Body of pancreas (tissue), 4 donors: ENCODE data around the gene PCK2. TPM values are rescaled to one million over a fixed set of nuclear protein-coding genes. Genes with fewer than 3 reads are reported as not detected.
A peak's percentile ranks its signal among the peaks of the same experiment; 100 is the strongest.

Source experiments
- ATAC-seq: fragments of 150-250 bp; one replicate; pipeline ENCODE4 v1.9.1; 2016
- DNase-seq, 4 donors: peaks; one replicate each; pipeline ENCODE4 v3.0.0-alpha.2; 2019
- H3K27ac ChIP-seq, 4 donors: fragments of 200-600 bp; sonication (generic); 1 replicate in 3 of 4; 2 replicates in 1 of 4; pipeline versions ENCODE4 v1.5.1 to v1.6.1; 2016 to 2019; ENCODE audit warnings: mild to moderate bottlenecking in 1 of 4, mixed read lengths in 1 of 4, moderate library complexity in 1 of 4
- H3K27me3 ChIP-seq, 2 donors: fragments of 200-600 bp; sonication (generic); one replicate each; pipeline ENCODE4 v1.6.0; 2016; ENCODE audit warnings: mild to moderate bottlenecking in 1 of 2
- H3K36me3 ChIP-seq, 2 donors: fragments of 200-600 bp; sonication (generic); replicated peaks in 1 of 2; 2 replicates each; pipeline ENCODE4 v1.5.1; 2016; ENCODE audit warnings: low read depth in 2 of 2; ENCODE audit not compliant: insufficient read depth in 1 of 2
- H3K4me1 ChIP-seq: fragments of 200-600 bp; sonication (generic); one replicate; pipeline ENCODE4 v1.6.0; 2016
- H3K4me3 ChIP-seq, 2 donors: fragments of 200-600 bp; sonication (generic); 1 replicate in 1 of 2; 2 replicates in 1 of 2; pipeline ENCODE4 v1.5.1; 2016 to 2019
- H3K9me3 ChIP-seq, 3 donors: fragments of 200-600 bp; sonication (generic); 1 replicate in 2 of 3; 2 replicates in 1 of 3; pipeline ENCODE4 v1.5.1; 2016
- CTCF ChIP-seq, 7 experiments: fragments of 450-650 bp in 4 of 7; fragments of 200-600 bp in 3 of 7; sonication (generic) in 3 of 7; IDR thresholded peaks; one replicate each; pipeline ENCODE4 v1.5.1; 2016 to 2019; ENCODE audit warnings: antibody characterized with exemption in 7 of 7
- POLR2A ChIP-seq, 3 donors: fragments of 450-650 bp; IDR thresholded peaks; one replicate each; pipeline ENCODE4 v1.6.1; 2016; ENCODE audit warnings: antibody characterized with exemption in 3 of 3, mild to moderate bottlenecking in 2 of 3
- WGBS, 2 donors: methylation state at CpG; one replicate each; pipeline ENCODE4 v1.1.5; 2017; 5-methylcytosine and 5-hydroxymethylcytosine counted together
- intact Hi-C: fragments of 100-400 bp; cut with DNase I; formaldehyde crosslinking; loops from one replicate; pipeline ENCODE4 v1.15.1; 2023
- total RNA-seq, 2 donors: library from RNA; depleted of rRNA; stranded (reverse); fragments of >200 nt; gene quantifications; one replicate each; pipeline ENCODE4 v1.1.0, GENCODE V29; 2016

The PCK2 gene
- total RNA-seq, 2 donors from 2014 or later: 20.4 to 29.8 TPM

- intact Hi-C loops: no loop called here
- H3K4me3 ChIP-seq: no peak overlapping the region
- peaks cover 30% of the 10 kb centered on the region for H3K4me1 ChIP-seq
- ATAC-seq (no peak), DNase-seq (no peak)
- no peaks in the 10 kb centered on the region for H3K9me3 ChIP-seq
- TF ChIP-seq POLR2A (IDR thresholded peaks at IDR 0.05) (no peak), CTCF (IDR thresholded peaks at IDR 0.05) (no peak)
- no peaks in the 10 kb centered on the region for H3K36me3 ChIP-seq
- H3K27ac ChIP-seq: no peak overlapping the region
- no peaks in the 10 kb centered on the region for H3K27me3 ChIP-seq
- 73 to 91% methylated on average over 2 to 11 of the region's 15 CpGs for WGBS, 2 donors
These were observed 29.3 kb upstream of the PCK2 start for GRCh38 chr14:24064856-24065255.

GRCh38 chr14:24065408-24065807, 28.7 kb upstream of the PCK2 start:
- ATAC-seq: no peak
- H3K27me3 ChIP-seq: no peaks in the 10 kb centered on the region
- WGBS, 2 donors: 70 to 74% methylated on average over 8 of the region's 8 CpGs
- peaks cover 30% of the 10 kb centered on the region for H3K4me1 ChIP-seq
- H3K4me3 ChIP-seq: no peak overlapping the region
- H3K9me3 ChIP-seq: no peaks in the 10 kb centered on the region
- TF ChIP-seq CTCF (IDR thresholded peaks at IDR 0.05): no peak
- TF ChIP-seq POLR2A (IDR thresholded peaks at IDR 0.05): no peak
- H3K36me3 ChIP-seq: no peaks in the 10 kb centered on the region
- no peak overlapping the region for H3K27ac ChIP-seq
- intact Hi-C loops: no loop called here
- peak in 1 of 4 donors; percentile 2 for DNase-seq

- TF ChIP-seq CTCF (IDR thresholded peaks at IDR 0.05) (no peak), POLR2A (IDR thresholded peaks at IDR 0.05) (no peak)
- H3K9me3 ChIP-seq: no peaks in the 10 kb centered on the region
- no peaks in the 10 kb centered on the region for H3K36me3 ChIP-seq
- DNase-seq (no peak), ATAC-seq (no peak)
- H3K27ac ChIP-seq: no peak overlapping the region
- H3K4me1 ChIP-seq: peaks cover 21% of the 10 kb centered on the region
- H3K4me3 ChIP-seq: no peak overlapping the region
- no peaks in the 10 kb centered on the region for H3K27me3 ChIP-seq
- intact Hi-C loops: no loop called here
- WGBS, 2 donors: 93 to 95% methylated on average over 8 of the region's 8 CpGs
These were observed 27.5 kb upstream of the PCK2 start for GRCh38 chr14:24066496-24067132.

GRCh38 chr14:24067133-24068082, 26.7 kb upstream of the PCK2 start:
- ATAC-seq (no peak), DNase-seq (peak in 1 of 4 donors; percentile 2)
- WGBS, 2 donors: 90 to 92% methylated on average over 11 to 12 of the region's 12 CpGs
- H3K9me3 ChIP-seq: no peaks in the 10 kb centered on the region
- no peaks in the 10 kb centered on the region for H3K36me3 ChIP-seq
- H3K27me3 ChIP-seq: no peaks in the 10 kb centered on the region
- TF ChIP-seq POLR2A (IDR thresholded peaks at IDR 0.05) (no peak), CTCF (IDR thresholded peaks at IDR 0.05) (no peak)
- H3K27ac ChIP-seq: no peak overlapping the region
- peaks cover 14% of the 10 kb centered on the region for H3K4me1 ChIP-seq
- H3K4me3 ChIP-seq: no peak overlapping the region
- intact Hi-C loops: no loop called here
